Astrocyte (in vitro differentiated cells and primary cell): ENCODE results near the gene INAFM2. TPM values are rescaled to one million over a fixed set of nuclear protein-coding genes. Genes with fewer than 3 reads are reported as not detected.

Source experiments
- DNase-seq: peaks from one replicate; pipeline ENCODE4 v3.0.0-alpha.2; 2010; ENCODE audit warnings: low read depth
- FAIRE-seq: peaks from 2 replicates; lab custom pipeline; 2011; peaks lifted over from hg19 to GRCh38; lab: Jason Lieb, UNC
- H2AFZ ChIP-seq: 2 replicates; pipeline ENCODE4 v1.6.0; 2012; ENCODE audit warnings: low read depth, low read length, inconsistent platforms
- H3K27ac ChIP-seq: 2 replicates; pipeline ENCODE4 v1.5.1; 2011; ENCODE audit warnings: low read depth, low read length, inconsistent platforms
- H3K27me3 ChIP-seq: 2 replicates; pipeline ENCODE4 v1.6.0; 2011; ENCODE audit warnings: low read length, inconsistent platforms; ENCODE audit not compliant: insufficient read depth
- H3K36me3 ChIP-seq: 2 replicates; pipeline ENCODE4 v1.5.1; 2011; ENCODE audit warnings: low read length, inconsistent platforms; ENCODE audit not compliant: insufficient read depth
- H3K4me1 ChIP-seq: 2 replicates; pipeline ENCODE4 v1.5.1; 2011; ENCODE audit warnings: low read length, inconsistent platforms; ENCODE audit not compliant: insufficient read depth
- H3K4me2 ChIP-seq: 2 replicates; pipeline ENCODE4 v1.6.0; 2012; ENCODE audit warnings: low read length, inconsistent platforms
- H3K4me3 ChIP-seq: 2 replicates; pipeline ENCODE4 v1.5.1; 2011; ENCODE audit warnings: low read depth, mild to moderate bottlenecking, low read length, inconsistent platforms; ENCODE audit not compliant: insufficient read depth
- H3K79me2 ChIP-seq: 2 replicates; pipeline ENCODE4 v1.6.0; 2012; ENCODE audit warnings: mild to moderate bottlenecking, low read length, inconsistent platforms; ENCODE audit not compliant: insufficient read depth
- H3K9ac ChIP-seq: 2 replicates; pipeline ENCODE4 v1.6.0; 2012; ENCODE audit warnings: mild to moderate bottlenecking, low read length, inconsistent platforms
- H3K9me3 ChIP-seq: 2 replicates; pipeline ENCODE4 v1.5.1; 2012; ENCODE audit warnings: low read depth, mild to moderate bottlenecking, low read length, inconsistent platforms; ENCODE audit not compliant: insufficient read depth
- H4K20me1 ChIP-seq: 2 replicates; pipeline ENCODE4 v1.6.0; 2012; ENCODE audit warnings: low read length, inconsistent platforms; ENCODE audit not compliant: insufficient read depth
- H3K27ac Mint-ChIP-seq: one replicate; pipeline ENCODE4 v1.8.0; 2021; ENCODE audit warnings: mild to moderate bottlenecking, mixed read lengths; ENCODE audit not compliant: unreplicated experiment
- H3K27me3 Mint-ChIP-seq: one replicate; pipeline ENCODE4 v1.8.0; 2021; ENCODE audit warnings: low read depth, mixed read lengths; ENCODE audit not compliant: unreplicated experiment
- H3K36me3 Mint-ChIP-seq: one replicate; pipeline ENCODE4 v1.8.0; 2021; ENCODE audit warnings: low read depth, mixed read lengths; ENCODE audit not compliant: unreplicated experiment
- H3K4me1 Mint-ChIP-seq: one replicate; pipeline ENCODE4 v1.8.0; 2021; ENCODE audit warnings: low read depth, mixed read lengths; ENCODE audit not compliant: unreplicated experiment
- H3K4me3 Mint-ChIP-seq: one replicate; pipeline ENCODE4 v1.8.0; 2021; ENCODE audit warnings: mild to moderate bottlenecking, moderate library complexity, mixed read lengths; ENCODE audit not compliant: unreplicated experiment
- H3K9me3 Mint-ChIP-seq: one replicate; pipeline ENCODE4 v1.8.0; 2021; ENCODE audit warnings: mild to moderate bottlenecking, mixed read lengths; ENCODE audit not compliant: unreplicated experiment
- EZH2 ChIP-seq: IDR thresholded peaks from 2 replicates; pipeline ENCODE4 v1.6.1; 2012; ENCODE audit warnings: mild to moderate bottlenecking, low read length, inconsistent platforms; ENCODE audit not compliant: insufficient read depth
- total RNA-seq: library from RNA; stranded (reverse); gene quantifications from 2 replicates; pipeline ENCODE4 v1.2.1, GENCODE V29; 2021
- TF ChIP-seq, protein P1 (sequence below): IDR thresholded peaks from 2 replicates; pipeline ENCODE4 v1.5.1; 2011; ENCODE audit warnings: low read depth, mild to moderate bottlenecking, inconsistent platforms, low read length, moderate library complexity; ENCODE audit not compliant: insufficient read depth

The INAFM2 gene
- total RNA-seq, 1 donor from 2014 or later: 41.2 TPM

- peaks cover 8% of the 10 kb centered on the region for H4K20me1 ChIP-seq
- H3K27me3 ChIP-seq: no peaks in the 10 kb centered on the region
- H3K27ac ChIP-seq: no peak overlapping the region
- Mint-ChIP-seq H3K9me3 (peaks cover 2% of the 10 kb centered on the region), H3K27ac (no peak overlapping the region), H3K36me3 (no peaks in the 10 kb centered on the region), H3K27me3 (peaks cover 7% of the 10 kb centered on the region), H3K4me3 (no peak overlapping the region), H3K4me1 (peaks cover 14% of the 10 kb centered on the region)
- H3K79me2 ChIP-seq: peaks cover 12% of the 10 kb centered on the region
- no peaks in the 10 kb centered on the region for H3K9me3 ChIP-seq
- no peak overlapping the region for H3K4me3 ChIP-seq
- H3K36me3 ChIP-seq: no peaks in the 10 kb centered on the region
- no peak overlapping the region for H3K9ac ChIP-seq
- DNase-seq (no peak), FAIRE-seq (no peak)
- TF ChIP-seq EZH2: no peak
- TF ChIP-seq, protein P1, sequence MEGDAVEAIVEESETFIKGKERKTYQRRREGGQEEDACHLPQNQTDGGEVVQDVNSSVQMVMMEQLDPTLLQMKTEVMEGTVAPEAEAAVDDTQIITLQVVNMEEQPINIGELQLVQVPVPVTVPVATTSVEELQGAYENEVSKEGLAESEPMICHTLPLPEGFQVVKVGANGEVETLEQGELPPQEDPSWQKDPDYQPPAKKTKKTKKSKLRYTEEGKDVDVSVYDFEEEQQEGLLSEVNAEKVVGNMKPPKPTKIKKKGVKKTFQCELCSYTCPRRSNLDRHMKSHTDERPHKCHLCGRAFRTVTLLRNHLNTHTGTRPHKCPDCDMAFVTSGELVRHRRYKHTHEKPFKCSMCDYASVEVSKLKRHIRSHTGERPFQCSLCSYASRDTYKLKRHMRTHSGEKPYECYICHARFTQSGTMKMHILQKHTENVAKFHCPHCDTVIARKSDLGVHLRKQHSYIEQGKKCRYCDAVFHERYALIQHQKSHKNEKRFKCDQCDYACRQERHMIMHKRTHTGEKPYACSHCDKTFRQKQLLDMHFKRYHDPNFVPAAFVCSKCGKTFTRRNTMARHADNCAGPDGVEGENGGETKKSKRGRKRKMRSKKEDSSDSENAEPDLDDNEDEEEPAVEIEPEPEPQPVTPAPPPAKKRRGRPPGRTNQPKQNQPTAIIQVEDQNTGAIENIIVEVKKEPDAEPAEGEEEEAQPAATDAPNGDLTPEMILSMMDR: no peak
- H3K4me1 ChIP-seq: peaks cover 18% of the 10 kb centered on the region
- no peak overlapping the region for H3K4me2 ChIP-seq
- no peak overlapping the region for H2AFZ ChIP-seq
Observed at GRCh38 chr15:40320409-40320808, 3.1 kb upstream of the INAFM2 start.

- H3K9me3 ChIP-seq: no peaks in the 10 kb centered on the region
- Mint-ChIP-seq H3K4me3 (no peak overlapping the region), H3K27me3 (peaks cover 7% of the 10 kb centered on the region), H3K4me1 (peaks cover 18% of the 10 kb centered on the region), H3K36me3 (no peaks in the 10 kb centered on the region), H3K27ac (no peak overlapping the region), H3K9me3 (peaks cover 2% of the 10 kb centered on the region)
- FAIRE-seq (no peak), DNase-seq (no peak)
- peaks cover 23% of the 10 kb centered on the region for H3K4me1 ChIP-seq
- peaks cover 17% of the 10 kb centered on the region for H3K79me2 ChIP-seq
- no peak overlapping the region for H3K4me2 ChIP-seq
- H3K27me3 ChIP-seq: no peaks in the 10 kb centered on the region
- H3K4me3 ChIP-seq: no peak overlapping the region
- H2AFZ ChIP-seq: no peak overlapping the region
- no peak for TF ChIP-seq EZH2
- TF ChIP-seq, protein P1: peak; percentile 96
- H3K27ac ChIP-seq: no peak overlapping the region
- H4K20me1 ChIP-seq: peaks cover 14% of the 10 kb centered on the region
- H3K36me3 ChIP-seq: no peaks in the 10 kb centered on the region
- no peak overlapping the region for H3K9ac ChIP-seq
Observed at GRCh38 chr15:40320931-40321371, 2.5 kb upstream of the INAFM2 start.

DNA sequence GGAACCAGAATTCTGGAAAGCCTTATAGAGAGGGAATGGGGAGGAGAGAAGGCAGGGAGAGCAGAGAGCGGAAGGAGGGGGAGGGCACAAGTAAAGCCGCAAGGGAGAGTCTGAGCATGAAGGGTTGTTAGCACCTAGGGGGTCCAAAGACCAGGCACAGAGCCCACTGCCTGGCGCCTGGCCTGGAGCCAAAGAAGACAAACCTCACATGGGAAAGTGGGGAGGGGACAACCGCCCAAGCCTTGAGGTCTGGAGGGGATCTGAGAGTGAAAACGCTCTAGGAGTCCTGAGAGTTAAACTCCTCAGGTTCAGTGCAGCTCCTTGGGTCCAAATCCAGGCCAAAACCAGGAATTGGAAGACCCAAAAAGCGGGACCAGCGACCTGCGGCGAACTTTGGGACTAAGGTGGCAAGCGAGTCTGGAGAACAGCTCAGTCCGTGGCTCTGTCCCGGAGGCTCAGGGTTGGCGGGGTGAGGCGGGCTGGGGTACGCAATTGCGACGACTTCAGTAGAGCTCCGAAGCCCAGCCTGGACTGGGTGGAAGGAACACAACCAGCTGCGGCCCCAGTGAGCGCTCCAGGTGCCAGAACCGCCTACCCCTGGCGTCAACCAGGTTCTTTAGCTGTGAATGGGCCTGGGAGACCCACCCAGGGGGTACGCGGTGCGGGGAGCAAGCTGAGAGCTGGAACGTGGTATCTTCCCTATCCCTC, 807 bp upstream of the INAFM2 start:
- peak overlapping the region; percentile 26 for H3K27ac Mint-ChIP-seq
- no peak for DNase-seq

More for the DNA sequence above, 807 bp upstream of the INAFM2 start:
- H4K20me1 ChIP-seq: peaks cover 21% of the 10 kb centered on the region
- FAIRE-seq: no peak
- TF ChIP-seq EZH2: no peak
- TF ChIP-seq, protein P1: no peak
- H2AFZ ChIP-seq: peak overlapping the region; percentile 42
- Mint-ChIP-seq H3K4me3 (peak overlapping the region; percentile 77), H3K27me3 (no peaks in the 10 kb centered on the region), H3K4me1 (peaks cover 34% of the 10 kb centered on the region), H3K36me3 (peaks cover 2% of the 10 kb centered on the region), H3K9me3 (peaks cover 2% of the 10 kb centered on the region)
- peaks cover 25% of the 10 kb centered on the region for H3K79me2 ChIP-seq
- H3K36me3 ChIP-seq: peaks cover 6% of the 10 kb centered on the region
- H3K9ac ChIP-seq: no peak overlapping the region
- H3K4me3 ChIP-seq: peak overlapping the region; percentile 17
- H3K27ac ChIP-seq: no peak overlapping the region
- H3K4me2 ChIP-seq: peak overlapping the region; percentile 83
- no peaks in the 10 kb centered on the region for H3K27me3 ChIP-seq
- H3K4me1 ChIP-seq: peaks cover 29% of the 10 kb centered on the region
- H3K9me3 ChIP-seq: no peaks in the 10 kb centered on the region
